Transverse colon (tissue), 3 donors: ENCODE data around the gene RPS6KA5.

ENCODE experiments used
- EP300 ChIP-seq: sonication (generic); formaldehyde crosslinking; IDR thresholded peaks from one replicate; pipeline ENCODE4 v1.6.1; 2017; ENCODE audit warnings: antibody characterized with exemption, low read depth
- POLR2A ChIP-seq: fragments of 450-650 bp; IDR thresholded peaks from one replicate; pipeline ENCODE4 v1.6.1; 2016; ENCODE audit warnings: antibody characterized with exemption, mild to moderate bottlenecking, moderate library complexity
- TF ChIP-seq, protein P1 (sequence below), 5 experiments: fragments of 200-600 bp in 3 of 5; fragments of 450-650 bp in 2 of 5; sonication (generic) in 3 of 5; IDR thresholded peaks; 1 replicate in 2 of 5; 2 replicates in 3 of 5; pipeline ENCODE4 v1.5.1; 2016 to 2017; ENCODE audit warnings: antibody characterized with exemption in 5 of 5, inconsistent platforms in 3 of 5, mild to moderate bottlenecking in 2 of 5, moderate library complexity in 1 of 5

DNA sequence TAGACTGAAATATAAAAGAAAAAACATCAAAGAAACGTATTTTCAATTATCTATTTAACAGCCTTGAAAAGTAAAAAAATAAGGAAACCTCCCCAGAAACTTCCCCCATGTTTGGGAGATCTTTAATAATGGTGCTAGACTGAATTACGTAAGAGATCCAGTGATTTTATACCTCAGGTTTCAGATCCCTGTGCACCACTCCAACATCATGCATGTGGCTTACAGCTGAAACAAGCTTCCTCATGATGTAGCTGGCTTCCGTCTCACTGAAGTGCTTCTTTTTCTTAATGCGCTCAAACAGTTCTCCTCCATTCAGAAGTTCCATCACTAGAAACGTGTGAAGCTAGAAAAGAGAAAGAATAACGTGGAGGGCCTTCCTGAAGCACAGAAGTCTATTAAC, 166.2 kb downstream of the RPS6KA5 start:
- TF ChIP-seq POLR2A (no peak), EP300 (no peak)
- TF ChIP-seq, protein P1, sequence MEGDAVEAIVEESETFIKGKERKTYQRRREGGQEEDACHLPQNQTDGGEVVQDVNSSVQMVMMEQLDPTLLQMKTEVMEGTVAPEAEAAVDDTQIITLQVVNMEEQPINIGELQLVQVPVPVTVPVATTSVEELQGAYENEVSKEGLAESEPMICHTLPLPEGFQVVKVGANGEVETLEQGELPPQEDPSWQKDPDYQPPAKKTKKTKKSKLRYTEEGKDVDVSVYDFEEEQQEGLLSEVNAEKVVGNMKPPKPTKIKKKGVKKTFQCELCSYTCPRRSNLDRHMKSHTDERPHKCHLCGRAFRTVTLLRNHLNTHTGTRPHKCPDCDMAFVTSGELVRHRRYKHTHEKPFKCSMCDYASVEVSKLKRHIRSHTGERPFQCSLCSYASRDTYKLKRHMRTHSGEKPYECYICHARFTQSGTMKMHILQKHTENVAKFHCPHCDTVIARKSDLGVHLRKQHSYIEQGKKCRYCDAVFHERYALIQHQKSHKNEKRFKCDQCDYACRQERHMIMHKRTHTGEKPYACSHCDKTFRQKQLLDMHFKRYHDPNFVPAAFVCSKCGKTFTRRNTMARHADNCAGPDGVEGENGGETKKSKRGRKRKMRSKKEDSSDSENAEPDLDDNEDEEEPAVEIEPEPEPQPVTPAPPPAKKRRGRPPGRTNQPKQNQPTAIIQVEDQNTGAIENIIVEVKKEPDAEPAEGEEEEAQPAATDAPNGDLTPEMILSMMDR (IDR thresholded peaks at IDR 0.05), result no peak
